ACC112 (cell line): ENCODE data around the gene TSPAN4.

Source experiments
- H2AFZ ChIP-seq: fragments of 200-600 bp; sonication (generic); one replicate; pipeline ENCODE4 v1.6.0; 2017; ENCODE audit warnings: antibody characterized with exemption, low read length; ENCODE audit not compliant: unreplicated experiment
- H3K27ac ChIP-seq: fragments of 200-600 bp; sonication (generic); 2 replicates; pipeline ENCODE4 v1.5.1; 2014; ENCODE audit warnings: low read depth, mild to moderate bottlenecking, antibody characterized with exemption, low read length, moderate library complexity
- H3K27me3 ChIP-seq: fragments of 200-600 bp; sonication (generic); 2 replicates; pipeline ENCODE4 v1.6.1; 2014; ENCODE audit warnings: mild to moderate bottlenecking, antibody characterized with exemption, low read length, moderate library complexity, mixed read lengths; ENCODE audit not compliant: insufficient read depth
- H3K36me3 ChIP-seq: fragments of 200-600 bp; sonication (generic); 2 replicates; pipeline ENCODE4 v1.6.1; 2016; ENCODE audit warnings: mild to moderate bottlenecking, antibody characterized with exemption, low read length, moderate library complexity, mixed read lengths; ENCODE audit not compliant: insufficient read depth
- H3K4me1 ChIP-seq: fragments of 200-600 bp; sonication (generic); one replicate; pipeline ENCODE4 v1.6.1; 2016; ENCODE audit warnings: low read length, mixed read lengths; ENCODE audit not compliant: insufficient read depth, unreplicated experiment, control insufficient read depth
- H3K4me3 ChIP-seq: fragments of 200-600 bp; sonication (generic); 2 replicates; pipeline ENCODE4 v1.5.1; 2014; ENCODE audit warnings: mild to moderate bottlenecking, low read depth, low read length
- H3K79me2 ChIP-seq: fragments of 200-600 bp; sonication (generic); one replicate; pipeline ENCODE4 v1.6.0; 2016; ENCODE audit warnings: low read length; ENCODE audit not compliant: control insufficient read depth, unreplicated experiment, insufficient read depth

The TSPAN4 gene, protein sequence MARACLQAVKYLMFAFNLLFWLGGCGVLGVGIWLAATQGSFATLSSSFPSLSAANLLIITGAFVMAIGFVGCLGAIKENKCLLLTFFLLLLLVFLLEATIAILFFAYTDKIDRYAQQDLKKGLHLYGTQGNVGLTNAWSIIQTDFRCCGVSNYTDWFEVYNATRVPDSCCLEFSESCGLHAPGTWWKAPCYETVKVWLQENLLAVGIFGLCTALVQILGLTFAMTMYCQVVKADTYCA

DNA sequence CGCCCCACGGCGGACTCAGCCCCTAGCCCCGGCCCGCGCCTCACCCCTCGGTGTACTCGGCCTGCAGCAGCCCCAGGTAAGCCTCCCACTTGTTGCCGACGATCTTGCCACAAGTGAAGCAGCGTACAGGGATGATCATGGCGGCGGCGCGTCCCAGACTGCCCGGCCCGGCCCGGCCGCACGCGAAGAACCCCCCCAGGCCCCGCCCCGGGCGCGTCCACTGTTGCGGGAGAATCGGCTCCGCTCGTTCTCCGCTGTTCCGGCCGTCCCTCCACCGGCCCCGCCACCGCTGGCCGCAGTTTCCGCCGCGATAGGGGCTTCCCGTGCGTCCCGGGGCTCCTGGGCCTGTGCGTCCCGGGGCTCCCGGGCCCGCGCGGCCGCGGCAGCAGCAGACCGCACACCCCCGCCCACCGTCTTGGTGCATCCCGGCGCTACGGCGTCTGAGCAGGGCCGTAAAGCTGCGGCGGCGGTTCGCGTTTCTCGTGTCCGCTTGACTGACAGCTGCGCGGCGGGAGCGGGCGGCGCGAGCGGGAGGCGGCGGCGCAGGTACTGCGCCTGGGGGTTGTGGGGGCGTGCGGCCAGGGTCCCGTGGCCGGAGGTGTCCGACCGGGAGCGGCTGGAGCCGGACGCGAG, at the start of gene TSPAN4, which contains the start of gene POLR2L:
TSPAN4 (plus strand) TSS at position 483 of the 633 bp plus-strand sequence. CDS start 7,453 bp downstream, outside the sequence.
POLR2L (minus strand) TSS at position 160 of the 633 bp plus-strand sequence; CDS start at position 139, 21 bp downstream.
- Histone ChIP-seq H2AFZ (no peak within 1 kb of the TSS), H3K36me3 (peaks cover 14% of the 10 kb centered on the region; the same call in 1 of the 2 replicates), H3K4me3 (peak within 1 kb of the TSS; percentile 88), H3K27ac (peak within 1 kb of the TSS; percentile 93), H3K27me3 (no peaks in the 10 kb centered on the region), H3K79me2 (peaks cover 68% of the 10 kb centered on the region), H3K4me1 (peaks cover 57% of the 10 kb centered on the region)

DNA sequence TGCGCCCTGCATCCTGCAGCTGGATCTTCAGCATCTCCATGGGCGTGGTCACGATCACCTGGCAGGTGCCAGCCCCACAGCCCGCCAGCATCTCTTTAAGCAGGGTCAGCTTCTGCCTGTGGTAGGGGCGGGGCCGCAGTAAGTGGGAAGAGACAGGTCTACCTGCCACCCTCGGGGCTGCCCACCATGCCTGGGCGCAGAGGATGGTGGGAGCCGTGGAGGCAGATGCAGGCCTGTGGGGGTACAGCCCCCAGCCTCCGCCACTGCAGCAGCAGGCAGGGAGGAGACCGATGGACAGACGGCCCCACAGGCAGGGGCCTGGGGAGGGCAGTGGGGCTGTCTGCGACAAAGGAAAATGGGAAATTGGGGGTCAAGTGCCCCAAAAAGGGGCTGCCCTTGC, 49.8 kb upstream of the TSPAN4 start:
- Histone ChIP-seq H3K4me1 (peaks cover 8% of the 10 kb centered on the region), H3K27ac (no peak overlapping the region), H3K79me2 (peaks cover 6% of the 10 kb centered on the region)

DNA sequence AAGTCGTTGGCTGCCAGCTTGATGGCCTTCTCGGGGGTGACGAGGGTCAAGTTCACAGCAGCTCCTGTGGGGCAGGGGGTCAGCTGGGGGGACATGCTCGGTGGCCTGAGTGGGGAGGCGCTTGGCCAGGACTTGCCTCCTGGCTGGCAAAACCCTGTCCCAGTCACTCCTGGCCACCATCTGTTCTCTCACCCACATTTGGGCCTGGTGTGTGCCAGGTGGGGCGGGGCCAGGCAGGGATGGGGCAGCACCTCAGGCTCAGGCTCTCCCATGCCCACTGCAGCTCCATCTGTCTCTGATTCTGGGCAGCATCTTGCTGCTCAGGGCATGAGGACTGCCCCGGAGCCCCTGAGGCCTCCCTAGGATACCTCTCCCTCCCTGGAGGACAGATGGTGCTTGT, 49.1 kb upstream of the TSPAN4 start:
- H3K79me2 ChIP-seq: peaks cover 6% of the 10 kb centered on the region
- H3K4me1 ChIP-seq: peaks cover 8% of the 10 kb centered on the region
- no peak overlapping the region for H2AFZ ChIP-seq
- H3K4me3 ChIP-seq: no peak overlapping the region
- no peak overlapping the region for H3K27ac ChIP-seq
- no peaks in the 10 kb centered on the region for H3K36me3 ChIP-seq
- no peaks in the 10 kb centered on the region for H3K27me3 ChIP-seq

More for the DNA sequence above, 49.8 kb upstream of the TSPAN4 start:
- Histone ChIP-seq H3K4me3 (no peak overlapping the region), H3K36me3 (no peaks in the 10 kb centered on the region), H2AFZ (no peak overlapping the region), H3K27me3 (no peaks in the 10 kb centered on the region)

DNA sequence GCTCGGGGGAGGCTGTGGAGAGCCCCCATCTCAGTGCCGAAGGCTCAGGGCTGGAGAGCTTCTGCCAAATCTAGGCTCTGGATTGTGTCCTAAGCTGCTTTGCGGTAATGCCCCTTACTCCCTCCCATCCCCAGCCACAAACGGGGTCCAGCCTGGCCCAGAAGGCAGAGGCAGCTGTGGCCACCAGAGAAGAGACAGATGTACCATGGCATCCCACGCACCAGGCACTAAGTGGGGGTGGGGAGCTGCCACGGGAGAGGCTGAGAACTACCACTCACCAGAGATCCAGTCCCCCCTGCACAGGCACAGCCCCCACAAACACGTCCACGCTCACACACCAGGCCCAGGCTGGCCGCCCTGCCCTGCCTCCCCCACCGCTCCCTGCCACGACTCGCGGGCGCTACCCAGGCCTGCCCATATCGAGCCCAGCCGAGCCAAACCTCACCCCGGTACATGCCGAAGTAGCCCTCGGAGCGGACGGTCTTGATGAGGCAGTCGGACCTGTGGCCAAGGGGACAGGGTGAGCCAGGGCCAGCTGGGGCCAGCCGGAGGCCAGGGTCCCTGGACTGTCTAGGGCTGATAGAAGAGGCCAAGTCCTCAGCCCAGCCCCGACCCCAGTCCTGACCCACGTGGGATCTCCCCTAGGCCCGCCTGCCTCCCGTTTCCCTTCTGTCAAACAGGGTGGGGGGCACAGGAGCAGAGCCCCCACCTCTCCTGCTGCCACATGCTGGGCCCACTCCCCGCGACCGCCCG, 48.5 kb upstream of the TSPAN4 start:
- Histone ChIP-seq H3K27ac (no peak overlapping the region), H3K36me3 (no peaks in the 10 kb centered on the region), H3K4me1 (peaks cover 8% of the 10 kb centered on the region), H3K79me2 (peaks cover 6% of the 10 kb centered on the region), H2AFZ (no peak overlapping the region), H3K4me3 (no peak overlapping the region), H3K27me3 (no peaks in the 10 kb centered on the region)

DNA sequence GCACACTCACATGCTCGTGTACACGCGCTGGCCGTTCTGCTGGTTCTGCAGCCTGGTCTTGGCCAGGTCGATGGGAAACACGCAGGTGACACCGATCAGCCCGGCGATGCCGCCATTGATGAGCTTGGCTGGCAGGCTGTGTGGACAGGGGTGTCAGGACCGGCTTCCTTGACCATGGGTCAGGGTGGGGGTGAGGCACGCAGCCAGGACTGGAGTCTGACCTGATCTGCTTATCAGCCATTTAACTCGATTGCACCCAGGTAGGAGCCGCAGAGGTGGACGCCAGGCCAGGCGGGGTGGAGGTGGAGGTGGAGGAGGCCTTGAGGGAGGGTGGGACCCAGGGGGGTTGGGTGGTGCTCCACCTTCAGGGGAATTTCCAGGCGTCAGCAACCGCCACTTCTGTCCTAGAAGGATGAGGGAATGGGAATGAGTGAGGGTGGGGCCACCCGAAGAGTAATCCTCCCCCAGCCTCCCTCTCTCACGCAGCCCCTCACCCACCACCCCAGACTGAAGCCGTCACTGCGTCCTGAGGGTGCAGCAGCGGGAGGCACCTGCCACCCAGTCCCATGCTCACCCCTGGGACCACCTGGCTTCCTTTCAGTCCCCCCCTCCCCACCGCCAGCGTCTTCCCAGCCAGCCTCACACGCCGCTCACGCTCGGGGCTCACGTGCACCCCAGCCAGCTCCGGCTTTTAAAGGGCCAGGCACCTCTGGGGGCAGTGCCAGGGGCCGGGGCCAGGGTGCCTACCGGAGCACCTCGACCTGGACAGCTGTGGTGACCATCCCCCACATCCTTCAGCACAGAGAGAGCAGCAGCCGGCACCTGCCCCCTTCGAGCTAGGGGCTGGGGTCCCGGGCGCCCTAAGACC, 47.7 kb upstream of the TSPAN4 start:
- Histone ChIP-seq H3K4me3 (peak overlapping the region; percentile 86), H3K79me2 (peaks cover 6% of the 10 kb centered on the region), H3K27ac (no peak overlapping the region), H3K4me1 (peaks cover 8% of the 10 kb centered on the region), H3K27me3 (no peaks in the 10 kb centered on the region), H2AFZ (no peak overlapping the region), H3K36me3 (no peaks in the 10 kb centered on the region)

DNA sequence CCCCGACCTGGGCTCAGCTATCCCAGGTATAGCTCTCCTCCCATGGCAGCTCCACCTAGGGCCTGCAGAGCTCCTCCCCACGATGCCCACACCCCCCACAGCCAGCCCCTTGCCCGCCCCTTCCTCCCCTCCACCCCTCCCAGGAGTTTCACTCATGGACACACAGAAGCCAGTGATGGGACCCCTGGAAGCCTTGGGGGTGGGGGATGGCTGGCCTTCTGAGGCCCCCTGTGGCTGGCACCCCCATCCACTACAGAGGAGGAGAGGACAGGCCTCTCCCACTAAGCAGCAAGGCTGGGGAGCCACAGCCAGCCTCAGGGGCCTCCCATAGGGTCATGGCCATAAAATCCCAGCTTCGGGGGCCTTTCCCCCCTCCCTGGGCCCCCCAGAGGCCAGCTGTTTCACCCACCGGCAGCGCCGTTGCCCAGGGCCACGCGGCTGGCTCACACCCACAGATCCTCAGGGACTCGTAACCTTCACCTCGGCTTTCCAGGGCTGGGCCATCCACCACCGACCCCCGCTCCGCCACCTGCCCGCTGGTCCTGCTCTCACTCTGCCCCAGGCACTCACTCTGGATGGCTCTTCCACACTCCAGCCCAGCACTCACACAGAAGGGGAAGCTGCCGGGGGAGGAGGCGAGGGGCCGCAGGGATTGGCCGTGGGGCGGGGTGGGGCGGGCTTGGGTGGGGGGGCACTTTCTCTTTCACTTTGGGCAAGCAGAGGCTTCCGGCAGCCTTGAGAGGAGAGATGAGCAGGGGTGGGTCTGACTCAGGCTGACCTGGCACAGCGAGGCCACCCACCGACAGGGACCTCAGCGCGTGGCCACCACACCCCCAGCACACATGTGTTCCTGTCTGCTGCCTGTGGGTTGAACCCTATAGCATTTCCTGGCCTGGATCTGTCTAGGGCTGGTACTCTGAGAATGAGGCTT, 46.8 kb upstream of the TSPAN4 start:
- peaks cover 6% of the 10 kb centered on the region for H3K79me2 ChIP-seq
- peak overlapping the region; percentile 86 for H3K4me3 ChIP-seq
- H3K4me1 ChIP-seq: peaks cover 8% of the 10 kb centered on the region
- H3K27ac ChIP-seq: peak overlapping the region; percentile 67
- H3K27me3 ChIP-seq: no peaks in the 10 kb centered on the region
- H2AFZ ChIP-seq: no peak overlapping the region
- H3K36me3 ChIP-seq: no peaks in the 10 kb centered on the region

DNA sequence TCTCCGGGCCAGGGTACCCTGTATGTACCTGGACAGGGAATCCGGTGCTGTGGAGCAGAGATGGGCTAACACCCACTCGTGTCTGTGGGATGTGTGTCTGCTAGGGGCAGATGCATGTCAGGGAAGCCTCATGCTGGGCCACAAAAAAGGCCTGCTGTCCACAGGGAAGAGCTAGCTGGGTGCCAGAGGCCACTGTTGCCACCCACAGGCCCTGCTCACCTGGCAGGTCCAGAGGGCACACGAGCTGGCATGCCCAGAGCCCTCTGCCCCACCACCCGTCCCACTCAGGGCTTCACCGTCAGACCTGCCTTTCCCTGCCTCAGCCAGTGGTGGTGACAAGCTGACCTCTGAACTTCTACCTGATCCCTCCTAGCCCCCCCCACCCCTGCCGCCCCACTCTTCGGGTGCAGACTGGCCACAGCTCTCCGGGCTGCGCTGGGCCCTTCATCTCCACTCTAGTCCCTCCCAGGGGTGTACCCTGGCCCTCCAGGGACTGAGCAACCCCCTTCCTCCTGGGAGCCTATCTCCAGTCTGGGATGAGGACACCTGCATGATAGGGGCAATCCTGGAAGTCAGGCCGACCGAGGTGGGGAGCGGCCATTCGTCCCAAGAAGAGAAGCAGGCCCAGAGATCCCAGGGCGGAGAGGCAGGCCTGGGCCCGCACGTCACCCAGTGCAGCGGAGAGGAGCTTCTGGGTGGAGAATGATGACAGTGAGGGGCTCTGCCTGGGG, 45.9 kb upstream of the TSPAN4 start:
- H3K4me1 ChIP-seq: peaks cover 8% of the 10 kb centered on the region
- peaks cover 6% of the 10 kb centered on the region for H3K79me2 ChIP-seq
- H3K36me3 ChIP-seq: no peaks in the 10 kb centered on the region
- peak overlapping the region; percentile 86 for H3K4me3 ChIP-seq
- H3K27ac ChIP-seq: peak overlapping the region; percentile 67
- no peaks in the 10 kb centered on the region for H3K27me3 ChIP-seq
- H2AFZ ChIP-seq: no peak overlapping the region

DNA sequence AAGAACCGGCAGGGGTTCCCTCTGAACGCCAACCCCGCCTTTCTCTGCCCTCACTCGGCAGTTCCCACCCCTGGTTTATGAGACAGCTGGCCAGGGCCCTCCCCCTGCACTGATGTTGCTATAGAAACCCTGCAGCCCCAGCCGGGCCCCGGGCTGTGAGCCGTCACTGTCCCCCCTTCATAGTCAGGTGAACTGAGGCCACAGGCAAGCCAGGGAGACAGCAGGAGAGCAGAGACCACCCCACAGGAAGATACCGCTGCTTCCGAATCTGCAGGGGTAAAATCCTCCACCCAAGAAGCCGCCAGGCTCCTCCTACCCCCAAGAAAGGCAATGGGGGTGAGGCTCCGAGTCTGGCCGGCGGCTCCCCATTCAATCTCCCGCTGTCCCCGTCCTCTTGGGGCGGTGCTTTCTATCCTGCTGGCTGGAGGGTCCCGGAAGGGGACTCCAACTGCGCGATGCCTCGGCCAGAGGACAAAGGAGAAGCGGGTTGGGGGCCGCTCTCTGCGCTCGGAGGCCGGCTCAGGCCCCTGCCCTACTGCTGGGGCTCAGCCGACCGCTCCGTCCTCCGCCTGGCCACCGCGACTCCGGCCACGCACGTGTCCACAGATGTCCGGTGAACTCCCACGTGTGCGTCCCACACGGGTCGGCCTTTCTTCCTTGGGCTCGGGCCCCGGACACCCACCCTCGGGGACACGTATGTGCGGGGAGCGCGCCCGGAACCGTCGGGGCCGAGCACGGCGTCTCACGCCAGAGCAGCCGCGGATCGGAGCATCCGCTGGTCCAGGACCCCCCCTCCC, 45.2 kb upstream of the TSPAN4 start:
- H3K79me2 ChIP-seq: peaks cover 6% of the 10 kb centered on the region
- peaks cover 8% of the 10 kb centered on the region for H3K4me1 ChIP-seq
- H3K27me3 ChIP-seq: no peaks in the 10 kb centered on the region
- peak overlapping the region; percentile 67 for H3K27ac ChIP-seq
- peak overlapping the region; percentile 86 for H3K4me3 ChIP-seq
- H3K36me3 ChIP-seq: no peaks in the 10 kb centered on the region
- peak overlapping the region; percentile 32 for H2AFZ ChIP-seq
